A673 (cell line): ENCODE results near the gene ITGB4.

Experiments used
- EZH2 ChIP-seq: fragments of 200-600 bp; sonication (generic); IDR thresholded peaks from 2 replicates; pipeline ENCODE4 v1.6.1; 2017; ENCODE audit warnings: borderline replicate concordance, low read depth, mild to moderate bottlenecking, mixed read lengths, antibody characterized with exemption, low read length; ENCODE audit not compliant: poor library complexity, severe bottlenecking
- TF ChIP-seq, protein P1 (sequence below): fragments of 300-800, 200-600 bp; sonication (generic); conservative IDR thresholded peaks from 2 replicates; pipeline ENCODE4 v1.5.1; 2017; ENCODE audit warnings: low read depth, mild to moderate bottlenecking, antibody characterized with exemption, low read length, moderate library complexity, mixed read lengths

DNA sequence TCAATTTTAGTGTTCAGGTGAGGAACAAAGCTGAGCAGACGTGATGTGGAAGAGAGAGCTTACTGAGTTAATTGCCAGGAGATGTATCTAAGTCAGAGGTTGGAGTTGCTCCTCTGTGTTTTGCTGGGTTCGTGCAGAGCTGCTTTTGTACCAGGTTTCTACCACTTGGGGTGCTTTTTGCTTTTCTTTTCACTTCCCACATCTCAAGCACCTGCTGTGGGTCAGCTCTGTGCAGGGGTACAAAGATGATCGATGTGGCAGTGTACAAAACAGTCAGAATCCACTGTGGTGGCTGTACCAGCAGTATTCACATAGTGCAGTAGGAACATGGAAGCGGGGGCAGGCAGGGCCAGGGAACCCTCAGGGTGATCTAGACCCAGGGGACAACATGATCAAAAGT is 78.1 kb downstream of the ITGB4 start:
- TF ChIP-seq EZH2, result no peak
- TF ChIP-seq, protein P1, sequence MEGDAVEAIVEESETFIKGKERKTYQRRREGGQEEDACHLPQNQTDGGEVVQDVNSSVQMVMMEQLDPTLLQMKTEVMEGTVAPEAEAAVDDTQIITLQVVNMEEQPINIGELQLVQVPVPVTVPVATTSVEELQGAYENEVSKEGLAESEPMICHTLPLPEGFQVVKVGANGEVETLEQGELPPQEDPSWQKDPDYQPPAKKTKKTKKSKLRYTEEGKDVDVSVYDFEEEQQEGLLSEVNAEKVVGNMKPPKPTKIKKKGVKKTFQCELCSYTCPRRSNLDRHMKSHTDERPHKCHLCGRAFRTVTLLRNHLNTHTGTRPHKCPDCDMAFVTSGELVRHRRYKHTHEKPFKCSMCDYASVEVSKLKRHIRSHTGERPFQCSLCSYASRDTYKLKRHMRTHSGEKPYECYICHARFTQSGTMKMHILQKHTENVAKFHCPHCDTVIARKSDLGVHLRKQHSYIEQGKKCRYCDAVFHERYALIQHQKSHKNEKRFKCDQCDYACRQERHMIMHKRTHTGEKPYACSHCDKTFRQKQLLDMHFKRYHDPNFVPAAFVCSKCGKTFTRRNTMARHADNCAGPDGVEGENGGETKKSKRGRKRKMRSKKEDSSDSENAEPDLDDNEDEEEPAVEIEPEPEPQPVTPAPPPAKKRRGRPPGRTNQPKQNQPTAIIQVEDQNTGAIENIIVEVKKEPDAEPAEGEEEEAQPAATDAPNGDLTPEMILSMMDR, result no peak
